Islet of Langerhans (tissue), 1 donor: ENCODE results near the gene GUSB.
"Not testable (repeated sequence)": the region's sequence is repeated elsewhere in the genome, so short reads cannot be mapped to it uniquely, and the experiment has no call there.

Experiments
- FAIRE-seq: peaks from one replicate; lab custom pipeline; 2011; peaks lifted over from hg19 to GRCh38; lab: Jason Lieb, UNC

The GUSB gene

DNA sequence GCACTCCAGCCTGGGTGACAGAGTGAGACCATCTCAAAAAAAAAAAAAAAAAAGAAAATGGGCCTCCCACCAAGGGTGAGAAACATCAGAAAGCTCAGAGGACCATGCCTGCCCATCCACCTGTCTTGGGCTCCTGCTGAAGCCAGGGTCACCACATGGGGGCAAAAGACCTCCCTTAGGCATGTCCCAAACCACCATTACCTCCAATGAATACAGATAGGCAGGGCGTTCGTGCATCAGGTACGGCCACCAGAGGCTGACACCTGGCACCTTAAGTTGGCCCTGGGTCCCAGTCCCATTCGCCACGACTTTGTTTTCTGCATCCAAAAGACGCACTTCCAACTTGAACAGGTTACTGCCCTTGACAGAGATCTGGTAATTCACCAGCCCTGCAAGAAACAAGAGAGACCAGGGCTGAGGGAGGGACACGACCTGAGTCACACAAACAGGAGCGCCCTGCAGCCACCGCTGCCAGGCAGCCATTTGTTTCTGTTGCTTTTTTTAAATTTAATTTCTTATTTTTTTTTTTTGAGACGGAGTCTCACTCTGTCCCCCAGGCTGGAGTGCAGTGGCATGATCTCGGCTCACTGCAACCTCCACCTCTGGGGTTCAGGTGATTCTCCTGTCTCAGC is 6.1 kb downstream of the GUSB start:
- no peak for FAIRE-seq

DNA sequence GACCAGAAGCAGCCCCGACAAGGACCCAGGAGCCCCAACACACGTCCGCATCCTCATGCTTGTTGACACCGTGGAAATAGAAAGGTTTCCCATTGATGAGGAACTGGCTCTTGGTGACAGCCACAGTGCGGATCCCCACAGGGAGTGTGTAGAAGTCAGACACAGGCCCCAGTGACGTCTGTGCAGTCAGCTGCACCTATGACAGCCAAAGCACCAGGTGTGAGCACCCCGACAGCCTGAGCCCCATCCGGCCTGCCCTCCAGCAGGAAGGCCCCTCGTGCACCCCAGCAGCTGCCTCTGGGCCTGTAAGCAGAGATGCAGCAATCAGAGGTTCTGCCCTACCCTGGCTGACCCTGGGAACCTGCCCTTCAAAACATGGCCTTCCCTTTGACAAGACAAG is 7.1 kb downstream of the GUSB start:
- FAIRE-seq, result no peak

DNA sequence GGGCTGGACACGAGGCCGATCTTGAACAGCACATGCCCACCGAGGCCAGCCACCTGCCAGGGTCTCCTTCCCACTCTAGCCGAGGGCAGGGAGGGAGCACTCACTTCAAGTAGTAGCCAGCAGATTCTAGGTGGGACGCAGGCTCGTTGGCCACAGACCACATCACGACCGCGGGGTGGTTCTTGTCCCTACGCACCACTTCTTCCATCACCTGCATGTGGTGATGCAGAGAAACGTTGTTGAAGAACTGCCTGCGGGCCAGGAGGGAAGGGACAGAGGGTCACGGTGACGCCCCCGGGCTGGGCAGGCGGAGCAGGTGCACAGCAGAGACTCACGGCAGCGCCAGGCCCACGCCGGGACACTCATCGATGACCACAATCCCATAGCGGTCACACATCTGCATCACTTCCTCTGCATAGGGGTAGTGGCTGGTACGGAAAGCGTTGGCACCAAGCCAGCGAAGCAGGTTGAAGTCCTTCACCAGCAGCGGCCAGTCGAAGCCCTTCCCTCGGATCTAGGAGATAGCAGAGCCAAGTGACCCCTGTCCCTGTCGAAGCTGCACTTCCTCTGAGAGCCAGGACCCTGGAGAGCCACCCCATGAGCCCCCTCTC is 7.7 kb downstream of the GUSB start:
- no peak for FAIRE-seq

DNA sequence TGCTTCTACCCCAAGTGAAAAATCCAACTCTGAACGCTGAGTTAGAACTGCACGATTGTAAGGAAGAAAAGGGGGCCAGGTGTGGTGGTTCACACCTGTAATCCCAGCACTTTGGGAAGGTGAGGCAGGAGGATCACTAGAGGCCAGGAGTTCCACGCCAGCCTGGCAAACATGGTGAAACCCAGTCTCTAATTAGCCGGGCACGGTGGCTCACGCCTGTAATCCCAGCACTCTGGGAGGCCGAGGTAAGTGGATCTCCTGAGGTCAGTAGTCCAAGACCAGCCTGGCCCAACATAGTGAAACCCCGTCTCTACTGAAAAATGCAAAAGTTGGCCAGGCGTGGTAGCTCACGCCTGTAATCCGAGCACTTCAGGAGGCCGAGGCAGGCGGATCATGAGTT is 9.0 kb downstream of the GUSB start:
- no peak for FAIRE-seq

DNA sequence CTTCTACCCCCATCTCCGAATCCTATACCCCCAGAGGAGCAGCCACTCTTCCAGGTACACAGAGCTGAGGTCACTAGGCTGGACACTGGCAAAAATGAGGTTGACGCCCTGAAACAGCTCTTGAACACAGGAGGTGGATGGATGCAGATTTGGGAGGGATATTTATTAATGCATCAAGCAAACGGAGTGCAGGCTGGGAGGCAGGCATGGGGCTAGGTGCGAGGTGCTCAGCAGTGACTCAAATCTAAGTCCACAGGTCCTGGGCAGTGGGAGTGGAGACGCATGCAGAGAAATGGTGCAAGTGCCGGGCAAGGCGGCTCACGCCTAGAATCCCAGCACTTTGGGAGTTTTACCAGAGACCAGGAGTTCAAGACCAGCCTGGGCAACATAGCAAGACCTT is 11.0 kb downstream of the GUSB start:
- no peak for FAIRE-seq

DNA sequence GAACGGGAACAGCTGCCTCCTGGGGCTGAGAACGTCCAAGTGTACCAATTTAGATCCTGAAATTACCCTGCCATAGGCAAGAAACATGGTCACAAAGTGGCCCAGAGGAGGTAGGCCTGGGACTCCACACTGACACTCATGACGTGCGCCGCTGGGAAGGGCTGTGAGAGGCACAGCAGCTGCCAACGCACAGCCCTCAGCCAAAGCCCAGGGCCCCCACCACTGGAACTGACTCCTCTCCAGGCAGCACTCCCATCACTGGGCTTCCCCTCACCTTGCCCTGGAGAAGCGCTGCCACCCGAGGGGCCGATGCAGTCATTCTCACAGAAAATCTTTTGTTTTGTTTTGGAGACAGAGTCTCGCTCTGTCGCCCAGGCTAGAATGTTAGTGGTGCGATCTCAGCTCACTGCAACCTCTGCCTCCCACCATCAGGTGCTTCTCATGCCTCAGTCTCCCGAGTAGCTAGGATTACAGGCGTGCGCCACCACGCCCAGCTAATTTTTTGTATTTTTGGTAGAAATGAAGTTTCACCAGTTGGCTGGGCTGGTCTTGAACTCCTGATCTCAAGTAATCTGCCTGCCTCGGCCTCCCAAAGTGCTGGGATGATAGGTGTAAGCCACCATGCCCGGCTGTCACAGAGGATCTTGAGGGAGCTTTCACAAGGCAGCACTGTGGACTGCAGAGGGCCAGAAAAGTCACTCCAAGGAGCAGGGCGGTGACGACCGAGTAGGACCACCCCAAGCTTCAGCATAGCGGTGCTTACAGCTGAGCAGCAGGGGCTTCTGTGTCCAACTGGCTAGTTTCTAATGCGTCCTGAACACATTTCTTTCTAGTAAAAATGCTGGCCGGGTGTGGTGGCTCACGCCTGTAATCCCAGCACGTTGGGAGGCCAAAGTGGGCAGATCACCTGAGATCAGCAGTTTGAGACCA is 13.5 kb downstream of the GUSB start:
- no peak for FAIRE-seq

DNA sequence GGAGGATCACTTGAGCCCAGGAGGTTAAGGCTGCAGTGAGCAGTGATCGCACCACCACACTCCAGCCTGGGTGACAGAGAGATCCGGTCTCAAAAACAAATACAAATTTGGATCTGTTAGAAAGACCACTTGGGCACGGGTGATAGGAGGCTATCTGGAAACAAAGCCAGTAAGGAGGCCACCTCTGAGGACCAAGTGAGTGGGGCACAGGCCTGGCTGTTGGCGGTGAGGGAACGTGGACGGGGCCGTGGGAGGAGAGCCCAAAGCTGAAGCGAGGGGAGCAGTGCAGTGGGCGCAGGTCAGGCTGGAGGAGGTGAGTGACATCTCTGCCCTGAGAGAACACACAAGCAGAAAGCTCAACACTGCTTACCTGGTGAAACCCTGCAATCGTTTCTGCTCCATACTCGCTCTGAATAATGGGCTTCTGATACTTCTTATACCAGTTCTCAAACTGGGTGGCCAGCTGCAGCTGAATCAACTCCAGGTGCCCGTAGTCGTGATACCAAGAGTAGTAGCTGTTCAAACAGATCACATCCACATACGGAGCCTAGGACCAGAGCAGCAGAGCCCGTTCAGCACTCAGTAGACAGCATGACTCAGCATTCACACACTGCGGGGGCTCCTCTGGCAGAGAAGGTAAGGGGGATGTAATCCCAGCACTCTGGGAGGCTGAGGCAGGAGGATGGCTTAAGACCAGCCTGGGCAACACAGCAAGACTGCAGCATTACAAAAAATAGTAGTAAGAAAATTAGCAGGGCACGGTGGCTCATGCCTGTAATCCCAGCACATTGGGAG is 14.5 kb downstream of the GUSB start:
- no peak for FAIRE-seq

DNA sequence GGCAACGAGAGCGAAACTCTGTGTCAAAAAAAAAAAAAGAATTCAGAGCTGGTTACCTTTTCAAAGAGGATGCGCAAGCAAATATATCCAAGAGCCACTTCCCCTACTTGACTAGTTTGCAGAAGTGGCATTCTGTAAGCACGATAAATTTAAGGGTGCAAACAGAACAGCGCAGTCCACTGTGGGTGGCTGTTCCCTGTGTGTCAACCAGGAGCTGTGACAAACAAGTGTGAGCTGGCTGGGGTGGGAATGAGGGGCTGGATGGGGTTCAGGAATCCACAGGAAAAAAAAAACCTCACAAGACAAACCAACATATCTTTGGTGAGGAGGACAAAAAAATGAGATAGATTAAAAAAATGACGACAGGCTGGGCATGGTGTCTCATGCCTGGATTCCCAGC is 15.9 kb downstream of the GUSB start:
- FAIRE-seq, result no peak

DNA sequence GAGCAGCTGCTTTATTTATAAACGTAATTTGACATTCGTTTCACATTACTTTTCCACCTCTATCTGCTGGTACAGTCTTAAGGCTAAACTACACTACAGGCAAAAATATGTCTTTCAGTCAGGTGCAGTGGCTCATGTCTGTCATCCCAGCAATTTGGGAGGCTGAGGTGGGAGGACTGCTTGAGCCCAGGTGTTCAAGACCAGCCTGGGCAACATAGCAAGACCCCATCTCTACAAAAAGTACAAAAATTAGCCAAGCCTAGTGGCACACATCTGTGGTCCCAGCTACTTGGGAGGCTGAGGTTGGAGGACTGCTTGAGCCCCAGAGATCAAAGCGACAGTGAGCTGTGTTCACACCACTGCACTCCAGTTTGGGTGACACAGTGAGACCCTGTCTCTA is 17.3 kb downstream of the GUSB start:
- FAIRE-seq, result not testable (repeated sequence)

DNA sequence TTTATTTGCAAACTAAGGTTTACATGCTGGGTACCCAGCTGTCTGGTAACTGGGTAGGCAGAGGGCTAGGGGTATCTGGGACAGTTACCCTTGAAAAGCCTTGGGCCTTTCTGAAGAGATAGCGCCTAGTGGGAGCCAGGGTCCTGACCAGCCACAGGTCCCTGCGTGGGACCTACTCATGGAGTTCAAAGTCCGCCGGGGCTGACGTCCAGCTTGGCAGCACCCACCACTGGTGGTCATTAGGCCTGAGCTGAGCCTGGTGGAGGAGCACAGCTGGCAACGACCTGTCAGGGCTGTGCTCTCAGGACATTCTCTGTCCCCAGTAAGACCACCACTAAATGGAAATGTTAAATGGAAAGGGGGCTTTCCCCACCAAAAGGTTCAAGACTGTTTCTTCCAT is 20.0 kb downstream of the GUSB start:
- FAIRE-seq, result no peak

DNA sequence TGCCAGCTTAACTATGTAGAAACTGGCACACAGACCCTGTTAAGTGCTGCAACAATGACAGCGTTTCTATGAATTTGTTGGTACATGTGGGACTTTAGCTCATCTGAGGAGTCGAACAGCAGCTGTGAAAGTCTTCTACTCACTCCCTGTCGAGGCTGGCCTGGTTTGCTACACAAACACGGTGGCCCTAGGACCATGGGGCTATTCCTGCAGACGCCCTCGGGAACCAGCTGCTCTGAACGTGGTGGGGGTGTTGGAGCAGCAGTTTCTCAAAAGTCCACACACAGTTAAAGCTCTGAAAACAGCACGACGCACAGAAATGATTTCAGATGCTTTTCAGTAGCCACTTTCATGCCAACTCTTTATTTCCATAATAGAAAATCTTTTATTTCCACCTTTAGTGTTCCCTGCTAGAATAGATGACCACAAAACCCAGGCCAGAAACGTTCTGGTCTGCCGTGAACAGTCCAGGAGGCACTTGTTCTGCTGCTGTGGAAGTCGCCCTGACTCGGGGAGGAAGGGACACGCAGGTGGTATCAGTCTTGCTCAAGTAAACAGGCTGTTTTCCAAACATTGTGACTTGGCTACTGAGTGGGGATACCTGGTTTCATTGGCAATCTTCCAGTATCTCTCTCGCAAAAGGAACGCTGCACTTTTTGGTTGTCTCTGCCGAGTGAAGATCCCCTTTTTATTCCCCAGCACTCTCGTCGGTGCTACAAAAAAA is 21.5 kb downstream of the GUSB start:
- no peak for FAIRE-seq

DNA sequence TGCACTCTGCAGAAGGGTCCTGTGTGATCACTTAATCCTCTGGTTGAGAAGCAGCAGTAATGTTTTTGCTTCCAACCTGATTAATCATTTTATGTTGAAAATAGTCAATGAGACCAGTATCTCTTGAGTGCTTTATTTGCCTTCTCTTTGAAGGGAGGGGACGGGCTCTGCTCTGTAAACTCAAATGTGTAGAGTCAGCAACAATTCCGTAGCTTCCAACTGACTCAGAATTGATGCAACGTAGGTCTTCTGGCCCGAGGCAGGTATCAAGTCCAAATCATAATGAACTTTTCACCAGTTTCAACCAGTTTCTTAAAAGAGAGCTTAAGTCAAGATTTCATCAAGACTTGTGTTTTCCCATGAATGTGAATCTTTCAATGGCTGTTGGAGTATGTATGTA is 26.3 kb downstream of the GUSB start:
- FAIRE-seq, result no peak

DNA sequence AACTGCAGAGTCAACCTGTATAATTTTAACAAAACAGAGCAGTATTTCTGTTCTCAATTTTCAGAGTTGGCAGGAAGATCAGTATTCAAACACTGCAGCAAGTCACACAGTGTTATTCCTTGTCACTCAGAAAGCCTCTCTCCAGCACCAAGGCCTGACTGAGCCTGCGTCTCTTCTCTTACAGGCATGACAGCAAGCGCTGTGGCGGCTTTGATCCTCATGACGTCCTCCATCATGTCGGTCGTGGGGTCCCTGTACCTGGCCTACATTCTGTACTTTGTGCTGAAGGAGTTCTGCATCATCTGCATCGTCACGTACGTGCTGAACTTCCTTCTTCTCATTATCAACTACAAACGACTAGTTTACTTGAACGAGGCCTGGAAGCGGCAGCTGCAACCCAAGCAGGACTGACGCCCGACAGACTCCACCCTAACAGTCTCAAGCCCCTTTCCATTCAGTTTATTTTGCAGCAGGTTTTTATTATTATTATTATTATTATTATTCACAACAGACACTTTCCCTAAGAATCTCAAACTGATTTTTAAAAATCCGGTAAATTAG is 28.0 kb downstream of the GUSB start:
- FAIRE-seq, result no peak

DNA sequence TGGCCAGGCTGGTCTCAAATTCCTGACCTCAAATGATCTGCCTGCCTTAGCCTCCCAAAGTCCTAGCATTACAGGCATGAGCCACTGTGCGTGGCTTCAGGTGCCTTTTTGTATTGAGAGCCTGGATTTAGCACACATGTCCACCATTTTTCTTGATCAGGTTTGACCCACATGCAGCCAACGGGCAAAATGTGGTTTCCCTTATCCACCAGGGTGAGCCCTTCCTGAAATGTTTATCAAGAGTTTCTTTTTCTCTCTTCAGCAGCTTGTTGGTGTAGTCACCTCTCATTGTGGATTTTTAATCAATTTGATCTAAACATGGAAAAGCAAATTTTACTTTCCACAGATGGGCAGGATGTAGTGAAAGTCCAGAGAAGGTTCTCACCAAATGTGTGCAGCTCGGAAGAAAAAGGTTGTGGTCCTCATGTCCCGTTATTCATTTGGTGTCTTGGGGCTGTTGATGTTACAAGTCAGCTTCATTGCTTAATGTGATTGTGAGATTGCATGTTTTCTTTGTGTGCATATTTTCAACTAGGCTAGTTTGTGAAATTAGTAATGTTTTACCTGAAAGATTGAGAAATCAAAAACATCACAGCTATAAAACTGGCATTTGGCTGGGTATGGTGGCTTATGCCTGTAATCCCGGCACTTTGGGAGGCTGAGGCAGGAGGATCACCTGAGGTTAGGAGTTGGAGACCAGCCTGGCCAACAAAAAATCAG is 28.9 kb downstream of the GUSB start:
- no peak for FAIRE-seq

DNA sequence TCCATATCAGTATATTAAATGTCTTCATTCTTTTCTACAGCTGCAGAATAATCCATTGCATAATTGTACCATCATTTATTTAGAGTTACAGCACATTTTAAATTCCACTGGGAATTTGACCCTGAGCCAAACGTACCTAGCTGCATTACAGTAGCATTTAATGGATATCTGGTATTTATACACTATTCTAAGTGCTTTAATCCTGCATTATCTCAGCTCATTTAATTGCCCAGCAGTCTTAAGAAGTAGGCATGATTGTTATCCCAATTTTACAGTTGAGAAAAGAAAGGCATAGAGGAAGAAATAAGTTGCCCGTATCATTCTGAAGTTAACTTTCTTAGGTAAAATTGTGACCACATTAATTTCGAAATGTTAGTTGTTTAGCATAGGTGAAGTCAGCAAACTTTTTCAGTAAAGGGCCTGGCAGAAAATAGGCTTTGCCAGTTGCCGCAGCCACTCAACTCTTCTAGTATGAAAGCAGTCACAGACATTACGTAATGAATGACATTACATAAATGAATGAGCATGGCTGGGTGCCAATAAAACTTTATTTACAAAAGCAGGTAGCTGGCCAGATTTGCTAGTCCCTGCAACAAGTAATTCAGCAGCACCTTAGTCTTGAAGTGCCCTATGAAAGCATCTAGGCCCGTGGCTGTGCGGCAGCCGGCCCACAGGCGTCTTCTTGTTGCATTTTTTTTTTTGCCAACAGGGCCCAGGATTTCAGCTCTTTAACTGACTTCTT is 30.0 kb downstream of the GUSB start:
- FAIRE-seq, result no peak

DNA sequence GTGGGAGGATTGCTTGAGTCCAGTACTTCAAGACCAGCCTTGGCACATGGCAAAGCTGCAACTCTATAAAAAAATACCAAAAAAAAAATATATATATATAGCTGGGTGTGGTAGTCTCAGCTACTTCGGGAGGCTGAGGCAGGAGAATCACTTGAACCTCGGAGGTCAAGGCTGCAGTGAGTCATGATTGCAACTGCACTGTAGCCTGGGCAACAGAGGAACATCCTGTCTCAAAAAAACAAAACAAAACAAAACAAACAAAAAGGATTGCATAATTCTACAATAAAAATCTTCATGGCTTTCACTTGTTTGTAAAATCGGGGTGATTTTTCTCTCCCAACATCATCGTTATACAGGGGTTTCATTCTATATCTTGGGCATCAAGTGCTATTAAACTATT is 35.1 kb downstream of the GUSB start:
- FAIRE-seq, result no peak

DNA sequence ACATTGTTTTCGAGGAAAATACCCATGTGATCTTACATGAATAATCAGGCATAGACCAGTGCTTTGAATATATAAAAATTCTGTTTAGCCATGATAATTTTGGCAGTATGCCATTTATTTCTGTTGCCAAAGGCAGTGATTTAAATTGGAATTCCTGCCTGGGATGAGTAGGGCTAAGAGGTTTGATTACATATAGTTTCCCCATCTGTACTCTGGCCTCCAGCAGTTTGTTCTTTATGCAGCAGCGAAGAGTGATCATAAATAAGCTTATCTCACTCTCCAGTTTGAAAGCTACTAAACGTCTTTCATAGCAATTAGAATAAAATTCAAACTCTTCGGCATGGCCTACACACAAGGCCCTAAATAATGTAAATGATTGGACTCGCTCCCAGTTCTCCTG is 36.2 kb downstream of the GUSB start:
- FAIRE-seq, result not testable (repeated sequence)

DNA sequence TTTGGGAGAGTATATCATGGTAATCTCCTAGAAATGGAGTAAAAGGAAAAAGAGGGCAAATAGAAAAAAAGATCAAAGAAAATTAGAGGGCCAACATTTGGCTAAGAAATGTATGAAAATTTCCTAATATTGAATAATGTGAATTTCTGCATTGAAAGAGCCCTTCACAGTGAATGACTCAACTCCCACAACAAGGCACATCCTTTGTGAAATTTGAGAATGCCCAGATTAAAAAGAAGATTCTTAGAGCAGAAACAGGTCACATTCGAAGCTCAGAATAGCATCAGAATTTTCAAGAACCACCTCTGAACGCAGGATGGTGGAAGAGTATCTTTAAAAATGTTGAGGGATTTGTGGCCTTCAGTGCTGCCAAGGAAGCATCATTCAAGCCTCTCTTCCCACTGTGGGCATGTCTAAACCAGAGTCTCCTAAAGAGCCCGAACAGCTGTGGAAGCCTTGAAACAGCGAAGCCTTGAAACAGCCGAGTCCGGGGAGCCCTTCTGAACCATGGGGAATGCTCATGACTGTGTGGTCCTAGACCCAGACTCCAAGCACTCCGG is 43.6 kb downstream of the GUSB start:
- FAIRE-seq, result no peak

DNA sequence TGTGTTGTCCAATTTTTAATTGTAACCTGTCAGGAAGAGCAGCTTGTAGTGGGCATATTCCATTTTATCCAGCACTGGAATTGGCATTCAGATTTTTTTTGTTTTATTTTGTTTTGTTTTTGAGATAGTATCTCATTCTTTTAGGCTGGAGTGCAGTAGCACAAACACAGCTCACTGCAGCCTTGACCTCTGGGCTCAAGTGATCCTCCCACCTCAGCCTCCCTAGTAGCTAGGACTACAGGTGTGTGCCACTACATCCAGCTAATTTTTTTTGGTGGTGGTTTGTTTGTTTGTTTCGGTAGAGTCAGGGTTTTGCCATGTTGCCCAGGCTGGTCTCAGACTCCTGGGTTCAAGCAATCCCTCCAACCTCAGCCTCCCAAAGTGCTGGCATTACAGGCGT is 44.7 kb downstream of the GUSB start:
- no peak for FAIRE-seq

DNA sequence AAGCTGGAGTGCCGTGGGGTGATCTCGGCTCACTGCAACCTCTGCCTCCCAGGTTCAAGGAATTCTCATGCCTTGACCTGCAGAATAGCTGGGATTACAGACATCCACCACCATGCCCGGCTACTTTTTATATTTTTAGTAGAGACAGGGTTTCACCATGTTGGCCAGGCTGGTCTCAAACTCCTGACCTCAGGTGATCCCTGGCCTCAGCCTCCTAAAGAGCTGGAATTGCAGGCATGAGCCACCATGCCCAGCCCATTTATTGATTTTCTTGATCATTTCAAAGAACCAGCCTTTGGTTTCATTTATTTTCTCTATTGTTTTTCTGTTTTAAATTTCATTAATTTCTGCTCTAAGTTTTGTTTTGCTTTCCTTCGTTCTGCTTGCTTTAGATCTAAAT is 50.3 kb downstream of the GUSB start:
- no peak for FAIRE-seq
